Gastroesophageal sphincter (tissue), 4 donors: Measurements from ENCODE around the gene PDGFA. TPM values are rescaled to one million over a fixed set of nuclear protein-coding genes. Genes with fewer than 3 reads are reported as not detected.

Experiments used
- ATAC-seq: fragments of 150-250 bp; one replicate; pipeline ENCODE4 v1.9.1; 2016; ENCODE audit warnings: mild to moderate bottlenecking, moderate library complexity
- H3K27ac ChIP-seq, 4 donors: fragments of 200-600 bp; sonication (generic) in 3 of 4; 1 replicate in 3 of 4; 2 replicates in 1 of 4; pipeline ENCODE4 v1.5.1; 2016 to 2019
- H3K27me3 ChIP-seq: fragments of 200-600 bp; sonication (generic); one replicate; pipeline ENCODE4 v1.5.1; 2019
- H3K36me3 ChIP-seq, 2 donors: fragments of 200-600 bp; sonication (generic); one replicate each; pipeline ENCODE4 v1.5.1; 2019; ENCODE audit warnings: control low read depth in 1 of 2
- H3K4me1 ChIP-seq, 3 donors: fragments of 200-600 bp; sonication (generic); 1 replicate in 2 of 3; 2 replicates in 1 of 3; pipeline ENCODE4 v1.5.1; 2016 to 2019; ENCODE audit warnings: control low read depth in 2 of 3
- H3K4me3 ChIP-seq, 2 donors: fragments of 200-600 bp; sonication (generic); one replicate each; pipeline ENCODE4 v1.5.1; 2019; ENCODE audit warnings: mild to moderate bottlenecking in 1 of 2, moderate library complexity in 1 of 2
- H3K9me3 ChIP-seq, 3 donors: fragments of 200-600 bp; sonication (generic); one replicate each; pipeline ENCODE4 v1.5.1; 2017 to 2019; ENCODE audit warnings: control low read depth in 2 of 3
- CTCF ChIP-seq, 4 experiments: fragments of 200-600 bp in 2 of 4; fragments of 450-650 bp in 2 of 4; sonication (generic) in 1 of 4; IDR thresholded peaks; one replicate each; pipeline ENCODE4 v1.5.1; 2017 to 2019; ENCODE audit warnings: antibody characterized with exemption in 4 of 4, mild to moderate bottlenecking in 2 of 4, moderate library complexity in 2 of 4
- EP300 ChIP-seq: sonication (generic); formaldehyde crosslinking; IDR thresholded peaks from one replicate; pipeline ENCODE4 v1.6.1; 2017; ENCODE audit warnings: antibody characterized with exemption, mild to moderate bottlenecking
- POLR2A ChIP-seq, 2 donors: fragments of 450-650 bp; IDR thresholded peaks; one replicate each; pipeline ENCODE4 v1.6.1; 2017; ENCODE audit warnings: antibody characterized with exemption in 2 of 2, mild to moderate bottlenecking in 2 of 2, moderate library complexity in 1 of 2
- POLR2AphosphoS5 ChIP-seq: sonication (generic); formaldehyde crosslinking; IDR thresholded peaks from one replicate; pipeline ENCODE4 v1.6.1; 2017; ENCODE audit warnings: antibody characterized with exemption
- WGBS, 2 donors: methylation state at CpG; one replicate each; pipeline ENCODE4 v1.1.5; 2018; ENCODE audit warnings: low coverage in 1 of 2; 5-methylcytosine and 5-hydroxymethylcytosine counted together
- total RNA-seq, 4 donors: library from RNA; depleted of rRNA; stranded (reverse); fragments of >200 nt; gene quantifications; one replicate each; pipeline ENCODE4 v1.1.0, GENCODE V29; 2016

Gene PDGFA
- total RNA-seq, 4 donors from 2014 or later, result 66.0 to 162 (median 120) TPM

GRCh38 chr7:510782-511281 lies 8.8 kb downstream of the PDGFA start:
- Histone ChIP-seq H3K27me3 (no peaks in the 10 kb centered on the region), H3K4me3 (no peak overlapping the region), H3K9me3 (no peaks in the 10 kb centered on the region), H3K36me3 (peaks cover 0 to 66% of the 10 kb centered on the region in 2 donors), H3K4me1 (peaks cover 0 to 55% (median 13%) of the 10 kb centered on the region in 3 donors), H3K27ac (peak overlapping the region in 3 of 4 donors; percentile 27 to 98 (median 96))
- TF ChIP-seq POLR2AphosphoS5 (no peak), EP300 (no peak), CTCF (IDR thresholded peaks at IDR 0.05) (no peak), POLR2A (IDR thresholded peaks at IDR 0.05) (no peak)
- 74% methylated on average over 18 of the region's 25 CpGs; no CpG with 5 or more reads in 1 of the 2 donors for WGBS, 2 donors
- ATAC-seq, result no peak

GRCh38 chr7:510131-510481 lies 9.5 kb downstream of the PDGFA start:
- no peak for ATAC-seq
- H3K4me3 ChIP-seq, result no peak overlapping the region
- no peak for TF ChIP-seq POLR2A (IDR thresholded peaks at IDR 0.05)
- TF ChIP-seq CTCF (IDR thresholded peaks at IDR 0.05), result no peak
- no peak for TF ChIP-seq EP300
- TF ChIP-seq POLR2AphosphoS5, result no peak
- no peaks in the 10 kb centered on the region for H3K9me3 ChIP-seq
- no peaks in the 10 kb centered on the region for H3K27me3 ChIP-seq
- 78% methylated on average over 4 of the region's 17 CpGs; no CpG with 5 or more reads in 1 of the 2 donors for WGBS, 2 donors
- peak overlapping the region in 2 of 4 donors; percentile 23 to 26 for H3K27ac ChIP-seq
- H3K4me1 ChIP-seq, result peaks cover 0 to 53% (median 6%) of the 10 kb centered on the region in 3 donors
- peaks cover 0 to 74% of the 10 kb centered on the region in 2 donors for H3K36me3 ChIP-seq

GRCh38 chr7:509426-510130 lies 10.1 kb downstream of the PDGFA start:
- no peak overlapping the region for H3K4me3 ChIP-seq
- TF ChIP-seq CTCF (IDR thresholded peaks at IDR 0.05) (no peak), EP300 (no peak), POLR2A (IDR thresholded peaks at IDR 0.05) (no peak), POLR2AphosphoS5 (no peak)
- H3K27ac ChIP-seq, result peak overlapping the region in 2 of 4 donors; percentile 23 to 26
- WGBS, 2 donors, result 91% methylated on average over 8 of the region's 20 CpGs; no CpG with 5 or more reads in 1 of the 2 donors
- no peaks in the 10 kb centered on the region for H3K27me3 ChIP-seq
- ATAC-seq, result no peak
- no peaks in the 10 kb centered on the region for H3K9me3 ChIP-seq
- H3K4me1 ChIP-seq, result peaks cover 0 to 53% (median 2%) of the 10 kb centered on the region in 3 donors
- H3K36me3 ChIP-seq, result peaks cover 0 to 79% of the 10 kb centered on the region in 2 donors

DNA sequence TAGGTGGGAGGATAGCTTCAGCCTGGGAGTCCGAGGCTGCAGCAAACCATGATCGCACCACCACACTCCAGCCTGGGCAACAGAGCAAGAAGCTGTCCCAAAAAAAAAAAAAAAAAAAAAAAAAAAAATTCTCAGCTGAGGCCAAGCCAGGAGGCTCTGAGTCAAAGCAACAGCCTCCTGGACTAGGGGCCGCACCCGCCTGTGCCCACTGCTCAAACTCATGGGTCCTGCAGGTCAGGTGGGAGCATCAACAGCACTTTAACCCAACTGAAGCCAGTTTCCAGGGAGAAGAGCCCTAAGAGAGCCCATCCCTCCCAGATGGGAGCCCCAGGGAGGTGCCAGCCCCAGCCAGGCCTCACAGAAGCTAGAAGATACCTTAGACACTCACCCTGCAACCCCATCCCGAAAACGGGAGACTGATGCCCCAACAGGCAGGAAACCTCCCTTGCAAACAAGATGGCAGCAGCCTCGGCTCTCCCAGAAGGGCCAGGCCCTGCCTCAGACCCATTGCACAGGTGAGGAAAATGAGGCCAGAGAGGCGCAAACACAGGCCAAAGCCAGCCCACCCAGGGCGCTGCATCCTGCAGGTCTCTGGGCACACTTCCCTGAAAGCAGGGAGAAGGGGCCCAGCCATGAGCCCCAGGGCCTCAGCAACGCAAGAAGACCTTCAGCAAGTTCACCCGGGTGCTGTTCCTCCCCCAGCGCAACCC lies 11.0 kb downstream of the PDGFA start:
- H3K4me3 ChIP-seq, result no peak overlapping the region
- no peaks in the 10 kb centered on the region for H3K27me3 ChIP-seq
- no peak for ATAC-seq
- H3K9me3 ChIP-seq, result no peaks in the 10 kb centered on the region
- H3K36me3 ChIP-seq, result peaks cover 0 to 88% of the 10 kb centered on the region in 2 donors
- 78% methylated on average over 5 of the region's 12 CpGs; no CpG with 5 or more reads in 1 of the 2 donors for WGBS, 2 donors
- no peak for TF ChIP-seq POLR2A (IDR thresholded peaks at IDR 0.05)
- TF ChIP-seq POLR2AphosphoS5, result no peak
- no peak for TF ChIP-seq CTCF (IDR thresholded peaks at IDR 0.05)
- TF ChIP-seq EP300, result no peak
- H3K27ac ChIP-seq, result peak overlapping the region in 1 of 4 donors; percentile 4
- peaks cover 0 to 53% (median 6%) of the 10 kb centered on the region in 3 donors for H3K4me1 ChIP-seq
